Measurements from ENCODE around the gene PLEKHJ1.

DNA sequence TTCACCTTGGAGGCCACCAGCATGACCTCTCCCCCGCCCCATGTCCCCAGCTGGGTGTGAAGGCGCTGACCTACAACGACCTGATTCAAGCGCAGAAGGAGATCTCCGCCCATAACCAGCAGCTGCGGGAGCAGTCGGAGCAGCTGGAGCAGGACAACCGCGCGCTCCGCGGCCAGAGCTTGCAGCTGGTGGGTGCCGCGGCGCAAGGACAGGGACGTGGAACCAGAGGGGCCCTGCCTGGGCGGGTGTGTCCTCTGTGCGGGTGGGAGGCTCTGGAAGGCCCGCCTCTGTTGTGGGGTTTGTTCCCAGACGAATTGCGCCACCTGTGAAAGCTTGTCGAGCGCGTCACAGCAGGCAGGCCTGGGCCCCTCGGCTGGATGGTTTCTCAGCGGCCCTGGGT, 22.3 kb downstream of the PLEKHJ1 start:
- TF ChIP-seq, protein P1, sequence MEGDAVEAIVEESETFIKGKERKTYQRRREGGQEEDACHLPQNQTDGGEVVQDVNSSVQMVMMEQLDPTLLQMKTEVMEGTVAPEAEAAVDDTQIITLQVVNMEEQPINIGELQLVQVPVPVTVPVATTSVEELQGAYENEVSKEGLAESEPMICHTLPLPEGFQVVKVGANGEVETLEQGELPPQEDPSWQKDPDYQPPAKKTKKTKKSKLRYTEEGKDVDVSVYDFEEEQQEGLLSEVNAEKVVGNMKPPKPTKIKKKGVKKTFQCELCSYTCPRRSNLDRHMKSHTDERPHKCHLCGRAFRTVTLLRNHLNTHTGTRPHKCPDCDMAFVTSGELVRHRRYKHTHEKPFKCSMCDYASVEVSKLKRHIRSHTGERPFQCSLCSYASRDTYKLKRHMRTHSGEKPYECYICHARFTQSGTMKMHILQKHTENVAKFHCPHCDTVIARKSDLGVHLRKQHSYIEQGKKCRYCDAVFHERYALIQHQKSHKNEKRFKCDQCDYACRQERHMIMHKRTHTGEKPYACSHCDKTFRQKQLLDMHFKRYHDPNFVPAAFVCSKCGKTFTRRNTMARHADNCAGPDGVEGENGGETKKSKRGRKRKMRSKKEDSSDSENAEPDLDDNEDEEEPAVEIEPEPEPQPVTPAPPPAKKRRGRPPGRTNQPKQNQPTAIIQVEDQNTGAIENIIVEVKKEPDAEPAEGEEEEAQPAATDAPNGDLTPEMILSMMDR (conservative IDR thresholded peaks at IDR 0.05; ENCODE audit: low read depth, low read length): no peak
- TF ChIP-seq EZH2phosphoT487 (IDR thresholded peaks at IDR 0.05; ENCODE audit: borderline replicate concordance, low read length) (no peak), EZH2 (IDR thresholded peaks at IDR 0.05; ENCODE audit: low read length, unreplicated experiment) (no peak)
